H1 (cell line): ENCODE measurements around the gene STAC2. TPM values are rescaled to one million over a fixed set of nuclear protein-coding genes. Genes with fewer than 3 reads are reported as not detected.

Experiments
- ASH2L ChIP-seq: fragments of 200-600, 300-600 bp; sonication (generic); IDR thresholded peaks from one replicate; pipeline ENCODE4 v1.7.1; 2017; ENCODE audit warnings: low read length
- BRCA1 ChIP-seq: IDR thresholded peaks from 2 replicates; pipeline ENCODE4 v1.6.1; 2012; ENCODE audit warnings: low read depth, low read length, improper control_type of control experiment
- CEBPB ChIP-seq: IDR thresholded peaks from 2 replicates; pipeline ENCODE4 v1.6.1; 2012; ENCODE audit warnings: low read depth, low read length
- CTBP2 ChIP-seq: IDR thresholded peaks from 2 replicates; pipeline ENCODE4 v1.7.0; 2011; ENCODE audit warnings: borderline replicate concordance, mild to moderate bottlenecking, moderate library complexity, mixed read lengths, low read length; ENCODE audit not compliant: insufficient read depth, insufficient read length
- EP300 ChIP-seq, 2 experiments: IDR thresholded peaks; 1 replicate in 1 of 2; 2 replicates in 1 of 2; pipeline ENCODE4 v1.6.1; 2011 to 2012; ENCODE audit warnings: low read depth in 2 of 2, low read length in 2 of 2, mild to moderate bottlenecking in 2 of 2, borderline replicate concordance in 1 of 2, inconsistent platforms in 1 of 2, moderate library complexity in 1 of 2
- EZH2 ChIP-seq: fragments of 200-600 bp; sonication (generic); IDR thresholded peaks from 2 replicates; pipeline ENCODE4 v1.7.1; 2012; ENCODE audit warnings: low read depth, mild to moderate bottlenecking, moderate library complexity, low read length, inconsistent platforms; ENCODE audit not compliant: severe bottlenecking
- GTF2F1 ChIP-seq: IDR thresholded peaks from 2 replicates; pipeline ENCODE4 v1.6.1; 2012; ENCODE audit warnings: low read depth, low read length, improper control_type of control experiment, borderline replicate concordance
- HDAC6 ChIP-seq: IDR thresholded peaks from one replicate; pipeline ENCODE4 v1.7.1; 2012; ENCODE audit warnings: low read depth, mild to moderate bottlenecking, inconsistent platforms, low read length, moderate library complexity
- JUN ChIP-seq: IDR thresholded peaks from 2 replicates; pipeline ENCODE4 v1.6.1; 2011; ENCODE audit warnings: low read depth, mild to moderate bottlenecking, improper control_type of control experiment, low read length
- KDM4A ChIP-seq: IDR thresholded peaks from one replicate; pipeline ENCODE4 v1.7.1; 2012; ENCODE audit warnings: low read depth, mild to moderate bottlenecking, moderate library complexity, low read length, inconsistent platforms; ENCODE audit not compliant: severe bottlenecking
- MAFK ChIP-seq: IDR thresholded peaks from 2 replicates; pipeline ENCODE4 v1.6.1; 2012; ENCODE audit warnings: low read depth, mild to moderate bottlenecking, improper control_type of control experiment, low read length
- PHF8 ChIP-seq: fragments of 200-600 bp; sonication (generic); conservative IDR thresholded peaks from 2 replicates; pipeline ENCODE4 v1.7.1; 2012; ENCODE audit warnings: low read depth, mild to moderate bottlenecking, inconsistent platforms, low read length, moderate library complexity
- RFX5 ChIP-seq: IDR thresholded peaks from 2 replicates; pipeline ENCODE4 v1.6.1; 2011; ENCODE audit warnings: low read depth, low read length, improper control_type of control experiment, borderline replicate concordance
- RNF2 ChIP-seq: fragments of 200-900, 300-1000 bp; sonication (generic); IDR thresholded peaks from 2 replicates; pipeline ENCODE4 v1.7.1; 2016; ENCODE audit warnings: borderline replicate concordance, low read depth, mild to moderate bottlenecking, antibody characterized with exemption, low read length; ENCODE audit not compliant: poor library complexity, severe bottlenecking; ENCODE audit errors: missing control alignments
- SIN3A ChIP-seq, 2 experiments: IDR thresholded peaks in 1 of 2; conservative IDR thresholded peaks in 1 of 2; 2 replicates each; pipeline ENCODE4 v1.6.1; 2011 to 2012; ENCODE audit warnings: low read length in 2 of 2, improper control_type of control experiment in 1 of 2, low read depth in 1 of 2, mild to moderate bottlenecking in 1 of 2
- SIRT6 ChIP-seq: IDR thresholded peaks from one replicate; pipeline ENCODE4 v1.7.1; 2012; ENCODE audit warnings: low read length, inconsistent platforms
- SIX5 ChIP-seq: IDR thresholded peaks from 2 replicates; pipeline ENCODE4 v1.6.1; 2011; ENCODE audit warnings: mild to moderate bottlenecking, low read depth, low read length
- SP2 ChIP-seq: IDR thresholded peaks from 2 replicates; pipeline ENCODE4 v1.6.1; 2012; ENCODE audit warnings: mild to moderate bottlenecking, low read length, inconsistent platforms
- SP4 ChIP-seq: IDR thresholded peaks from 2 replicates; pipeline ENCODE4 v1.6.1; 2012; ENCODE audit warnings: low read length, inconsistent platforms
- TAF7 ChIP-seq: optimal IDR thresholded peaks from 2 replicates; pipeline ENCODE3; 2011; ENCODE audit warnings: low read depth, mild to moderate bottlenecking, inconsistent platforms, low read length, moderate library complexity, borderline replicate concordance
- TBP ChIP-seq: IDR thresholded peaks from 2 replicates; pipeline ENCODE4 v1.6.1; 2011; ENCODE audit warnings: low read depth, low read length, improper control_type of control experiment
- TCF12 ChIP-seq: IDR thresholded peaks from 2 replicates; pipeline ENCODE4 v1.6.1; 2011; ENCODE audit warnings: low read depth, mild to moderate bottlenecking, low read length
- ZNF274 ChIP-seq: IDR thresholded peaks from 2 replicates; pipeline ENCODE4 v1.7.0; 2012; ENCODE audit warnings: low read length, borderline replicate concordance; ENCODE audit errors: extremely low read depth
- polyA plus RNA-seq, 7 experiments: library from polyadenylated mRNA; depleted of rRNA in 3 of 7; stranded (reverse) in 5 of 7; unstranded in 2 of 7; fragments of >200 nt in 5 of 7; fragments of 200-250 nt in 2 of 7; gene quantifications; 1 replicate in 5 of 7; 2 replicates in 1 of 7; 4 replicates in 1 of 7; pipeline versions ENCODE4 v1.2.1 to v1.2.3, GENCODE V29; 2011 to 2013; ENCODE audit warnings: missing spikeins in 2 of 7, mixed read lengths in 2 of 7
- total RNA-seq: library from RNA; stranded (reverse); fragmentation: NEBNext Ultra II Directional; extraction: Animal tissue kit (Norgen Biotek cat#: 25700); gene quantifications from 2 replicates; pipeline ENCODE4 v1.2.1, GENCODE V29; 2021
- TF ChIP-seq, protein P1 (sequence below): IDR thresholded peaks from 2 replicates; pipeline ENCODE4 v1.6.1; 2011; ENCODE audit warnings: low read length, improper control_type of control experiment
- TF ChIP-seq, protein P2 (sequence below): IDR thresholded peaks from 2 replicates; pipeline ENCODE4 v1.6.1; 2011; ENCODE audit warnings: low read depth, mild to moderate bottlenecking, low read length; ENCODE audit not compliant: insufficient read depth

The STAC2 gene
- total and polyA plus RNA-seq, 2 of the 8 experiments (the other 6 are each of a cell fraction or from before 2014, with no cell fraction given) = 1.5 to 6.0 TPM

DNA sequence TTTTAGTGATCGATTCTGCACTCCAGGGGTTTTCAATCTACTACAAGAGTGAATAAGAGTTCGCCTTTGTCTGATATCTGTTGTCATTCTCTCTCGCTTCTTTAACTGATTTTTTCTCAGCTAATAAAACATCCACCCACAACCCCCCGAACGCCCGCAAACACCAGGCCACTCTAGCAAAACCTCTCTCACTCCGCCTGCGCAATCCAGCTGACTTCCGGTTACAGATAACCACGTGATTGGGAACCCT lies 26.0 kb downstream of the STAC2 start (continued):
- TF ChIP-seq RFX5 = no peak
- no peak for TF ChIP-seq JUN
- TF ChIP-seq TCF12 = no peak
- no peak for TF ChIP-seq BRCA1
- no peak for TF ChIP-seq SP2
- no peak for TF ChIP-seq SIN3A (conservative IDR thresholded peaks at IDR 0.05 in 1 of 2, IDR thresholded peaks at IDR 0.05 in 1 of 2; ENCODE audit: low read depth in 1 of 2, low read length in 2 of 2)
- TF ChIP-seq, protein P1, sequence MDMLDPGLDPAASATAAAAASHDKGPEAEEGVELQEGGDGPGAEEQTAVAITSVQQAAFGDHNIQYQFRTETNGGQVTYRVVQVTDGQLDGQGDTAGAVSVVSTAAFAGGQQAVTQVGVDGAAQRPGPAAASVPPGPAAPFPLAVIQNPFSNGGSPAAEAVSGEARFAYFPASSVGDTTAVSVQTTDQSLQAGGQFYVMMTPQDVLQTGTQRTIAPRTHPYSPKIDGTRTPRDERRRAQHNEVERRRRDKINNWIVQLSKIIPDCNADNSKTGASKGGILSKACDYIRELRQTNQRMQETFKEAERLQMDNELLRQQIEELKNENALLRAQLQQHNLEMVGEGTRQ = peak; percentile 88
- TF ChIP-seq, protein P2, sequence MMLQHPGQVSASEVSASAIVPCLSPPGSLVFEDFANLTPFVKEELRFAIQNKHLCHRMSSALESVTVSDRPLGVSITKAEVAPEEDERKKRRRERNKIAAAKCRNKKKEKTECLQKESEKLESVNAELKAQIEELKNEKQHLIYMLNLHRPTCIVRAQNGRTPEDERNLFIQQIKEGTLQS = peak; percentile 77
- no peak for TF ChIP-seq SIX5
- no peak for TF ChIP-seq RNF2
- TF ChIP-seq GTF2F1 = no peak
- TF ChIP-seq PHF8 = no peak
- no peak for TF ChIP-seq TAF7
- TF ChIP-seq SP4 = no peak
- TF ChIP-seq CEBPB = peak; percentile 57; the same call in 1 of the 2 replicates
- no peak for TF ChIP-seq TBP
- no peak for TF ChIP-seq SIRT6
- no peak for TF ChIP-seq HDAC6
- TF ChIP-seq CTBP2 = no peak
- TF ChIP-seq EZH2 = no peak
- TF ChIP-seq KDM4A = no peak
- no peak for TF ChIP-seq ASH2L
- TF ChIP-seq EP300 (IDR thresholded peaks at IDR 0.05; ENCODE audit: borderline replicate concordance in 1 of 2, low read depth in 2 of 2, low read length in 2 of 2) = no peak
- no peak for TF ChIP-seq ZNF274
- TF ChIP-seq MAFK = no peak
